MCF 10A (cell line): Measurements from ENCODE around the gene DYNLT5. TPM values are rescaled to one million over a fixed set of nuclear protein-coding genes. Genes with fewer than 3 reads are reported as not detected.
"Not testable (repeated sequence)": the region's sequence is repeated elsewhere in the genome, so short reads cannot be mapped to it uniquely, and the experiment has no call there.

Experiments
- BruUV-seq: library from RNA; stranded (reverse); fragments of 400-500 nt; replicated peaks from 2 replicates; lab custom pipeline; 2021; lab: Mats Ljungman, UMichigan
- CTCF ChIA-PET: fragments of 300-600 bp; sonication (Branson Sonifier 250); formaldehyde crosslinking; extraction: SDS; loops from one replicate; lab custom pipeline; 2021; ENCODE audit warnings: antibody characterized with exemption, inconsistent platforms; lab: Yijun Ruan, JAX
- POLR2A ChIA-PET: fragments of 300-600, 350-650 bp; sonication (Branson Sonifier 250); formaldehyde crosslinking; extraction: SDS; loops from one replicate; lab custom pipeline; 2020; ENCODE audit warnings: antibody characterized with exemption, inconsistent platforms; lab: Yijun Ruan, JAX
- DNase-seq: peaks from one replicate; pipeline ENCODE4 v3.0.0-alpha.2; 2018; ENCODE audit not compliant: unreplicated experiment
- H3K27ac Mint-ChIP-seq: one replicate; pipeline ENCODE4 v1.8.0; 2022; ENCODE audit warnings: mild to moderate bottlenecking, low read depth, mixed read lengths; ENCODE audit not compliant: unreplicated experiment
- H3K27me3 Mint-ChIP-seq: one replicate; pipeline ENCODE4 v1.8.0; 2022; ENCODE audit warnings: mixed read lengths; ENCODE audit not compliant: insufficient read depth, unreplicated experiment
- H3K36me3 Mint-ChIP-seq: one replicate; pipeline ENCODE4 v1.8.0; 2022; ENCODE audit warnings: mild to moderate bottlenecking, moderate library complexity, mixed read lengths; ENCODE audit not compliant: insufficient read depth, unreplicated experiment
- H3K4me1 Mint-ChIP-seq: one replicate; pipeline ENCODE4 v1.8.0; 2022; ENCODE audit warnings: mixed read lengths; ENCODE audit not compliant: insufficient read depth, unreplicated experiment
- H3K4me3 Mint-ChIP-seq: one replicate; pipeline ENCODE4 v1.8.0; 2022; ENCODE audit warnings: mild to moderate bottlenecking, moderate library complexity, mixed read lengths; ENCODE audit not compliant: unreplicated experiment
- H3K9me3 Mint-ChIP-seq: one replicate; pipeline ENCODE4 v1.8.0; 2022; ENCODE audit warnings: mixed read lengths; ENCODE audit not compliant: unreplicated experiment
- CTCF ChIP-seq: fragments of 200-600 bp; IDR thresholded peaks from one replicate; pipeline ENCODE4 v1.8.0; 2022; ENCODE audit warnings: antibody characterized with exemption, mild to moderate bottlenecking; ENCODE audit not compliant: unreplicated experiment
- intact Hi-C: fragments of 100-400 bp; cut with micrococcal nuclease; formaldehyde crosslinking; loops from 2 replicates; pipeline ENCODE4 v1.14.1; 2022
- total RNA-seq: library from RNA; stranded (reverse); gene quantifications from 2 replicates; pipeline ENCODE4 v1.2.3, GENCODE V29; 2022

The DYNLT5 gene
- total RNA-seq, 1 experiment from 2014 or later, result not detected

- TF ChIP-seq CTCF, result no peak
- H3K27ac Mint-ChIP-seq, result no peak overlapping the region
- CTCF ChIA-PET, result interaction anchor here (0.6 kb wide), 1 partner anchor 69 kb away, joined by 3 read pairs; no protein-coding TSS in a partner anchor
- POLR2A ChIA-PET, result no interaction called here
- H3K4me1 Mint-ChIP-seq, result no peaks in the 10 kb centered on the region
- no peaks in the 10 kb centered on the region for H3K9me3 Mint-ChIP-seq
- intact Hi-C loops, result no loop called here
- H3K4me3 Mint-ChIP-seq, result no peak overlapping the region
- no peaks in the 10 kb centered on the region for H3K36me3 Mint-ChIP-seq
- no TSS peak for BruUV-seq
- H3K27me3 Mint-ChIP-seq, result no peaks in the 10 kb centered on the region
- no peak for DNase-seq
Measured at GRCh38 chr1:66787641-66788040, 35.4 kb downstream of the DYNLT5 start.

- no peak for TF ChIP-seq CTCF
- ChIA-PET CTCF (interaction anchor here (0.6 kb wide), 1 partner anchor 70 kb away, joined by 3 read pairs; no protein-coding TSS in a partner anchor), POLR2A (no interaction called here)
- intact Hi-C loops, result no loop called here
- Mint-ChIP-seq H3K36me3 (no peaks in the 10 kb centered on the region), H3K4me3 (no peak overlapping the region), H3K27ac (no peak overlapping the region), H3K27me3 (no peaks in the 10 kb centered on the region), H3K9me3 (no peaks in the 10 kb centered on the region), H3K4me1 (no peaks in the 10 kb centered on the region)
- no TSS peak for BruUV-seq
- DNase-seq, result no peak
Measured at GRCh38 chr1:66788231-66788939, 36.1 kb downstream of the DYNLT5 start.

- H3K36me3 Mint-ChIP-seq, result no peaks in the 10 kb centered on the region
- BruUV-seq, result no TSS peak
- POLR2A ChIA-PET, result no interaction called here
- H3K27me3 Mint-ChIP-seq, result no peaks in the 10 kb centered on the region
- intact Hi-C loops, result no loop called here
- H3K27ac Mint-ChIP-seq, result no peak overlapping the region
- no peak overlapping the region for H3K4me3 Mint-ChIP-seq
- CTCF ChIA-PET, result no interaction called here
- DNase-seq, result no peak
- H3K9me3 Mint-ChIP-seq, result no peaks in the 10 kb centered on the region
- TF ChIP-seq CTCF, result no peak
- H3K4me1 Mint-ChIP-seq, result no peaks in the 10 kb centered on the region
Measured at GRCh38 chr1:66791621-66792610, 39.7 kb downstream of the DYNLT5 start.

GRCh38 chr1:66795839-66796238 is 43.6 kb downstream of the DYNLT5 start:
- H3K4me1 Mint-ChIP-seq, H3K27ac Mint-ChIP-seq, BruUV-seq, H3K36me3 Mint-ChIP-seq, POLR2A ChIA-PET, DNase-seq, H3K27me3 Mint-ChIP-seq, H3K9me3 Mint-ChIP-seq, intact Hi-C loops, H3K4me3 Mint-ChIP-seq: not testable (repeated sequence)
- CTCF ChIA-PET, result interaction anchor here (0.7 kb wide), 1 partner anchor 343 kb away, joined by 3 read pairs; no protein-coding TSS in a partner anchor
